HCT116 (cell line): Measurements from ENCODE around the gene CD40.

Experiments used
- REST ChIP-seq: IDR thresholded peaks from 2 replicates; pipeline ENCODE4 v1.6.1; 2012; ENCODE audit warnings: low read depth
- TF ChIP-seq, protein P1 (sequence below), 3 experiments: fragments of 200-600 bp in 1 of 3; sonication (generic) in 1 of 3; IDR thresholded peaks in 2 of 3; conservative IDR thresholded peaks in 1 of 3; 2 replicates each; pipeline ENCODE4 v1.5.1; 2012 to 2017; ENCODE audit warnings: low read depth in 2 of 3, low read length in 2 of 3, antibody characterized with exemption in 1 of 3, borderline replicate concordance in 1 of 3, control low read depth in 1 of 3, mild to moderate bottlenecking in 1 of 3, mixed read lengths in 1 of 3, mixed run types in 1 of 3, moderate library complexity in 1 of 3; ENCODE audit not compliant: insufficient read depth in 1 of 3

DNA sequence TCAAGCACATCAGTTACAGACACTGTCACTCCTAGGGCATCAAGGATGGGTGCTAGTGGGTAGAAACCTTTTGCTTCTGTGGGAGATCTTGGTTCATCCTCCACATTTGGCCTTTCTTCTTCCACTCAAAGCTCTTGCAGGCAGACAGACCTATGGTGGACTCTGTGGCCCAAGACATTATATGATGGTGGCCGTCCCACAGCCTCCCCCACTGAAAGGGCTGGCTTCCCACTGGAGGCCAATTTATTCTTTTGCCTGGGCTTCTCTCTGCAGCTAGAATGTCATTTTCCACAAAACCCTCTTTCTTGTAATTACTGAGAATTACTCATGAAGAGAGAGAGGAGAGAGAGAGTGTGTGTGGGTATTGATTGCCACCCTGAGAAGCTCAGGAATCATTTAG, 43.8 kb downstream of the CD40 start:
- TF ChIP-seq REST: no peak
- TF ChIP-seq, protein P1, sequence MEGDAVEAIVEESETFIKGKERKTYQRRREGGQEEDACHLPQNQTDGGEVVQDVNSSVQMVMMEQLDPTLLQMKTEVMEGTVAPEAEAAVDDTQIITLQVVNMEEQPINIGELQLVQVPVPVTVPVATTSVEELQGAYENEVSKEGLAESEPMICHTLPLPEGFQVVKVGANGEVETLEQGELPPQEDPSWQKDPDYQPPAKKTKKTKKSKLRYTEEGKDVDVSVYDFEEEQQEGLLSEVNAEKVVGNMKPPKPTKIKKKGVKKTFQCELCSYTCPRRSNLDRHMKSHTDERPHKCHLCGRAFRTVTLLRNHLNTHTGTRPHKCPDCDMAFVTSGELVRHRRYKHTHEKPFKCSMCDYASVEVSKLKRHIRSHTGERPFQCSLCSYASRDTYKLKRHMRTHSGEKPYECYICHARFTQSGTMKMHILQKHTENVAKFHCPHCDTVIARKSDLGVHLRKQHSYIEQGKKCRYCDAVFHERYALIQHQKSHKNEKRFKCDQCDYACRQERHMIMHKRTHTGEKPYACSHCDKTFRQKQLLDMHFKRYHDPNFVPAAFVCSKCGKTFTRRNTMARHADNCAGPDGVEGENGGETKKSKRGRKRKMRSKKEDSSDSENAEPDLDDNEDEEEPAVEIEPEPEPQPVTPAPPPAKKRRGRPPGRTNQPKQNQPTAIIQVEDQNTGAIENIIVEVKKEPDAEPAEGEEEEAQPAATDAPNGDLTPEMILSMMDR (IDR thresholded peaks at IDR 0.05 in 2 of 3, conservative IDR thresholded peaks at IDR 0.05 in 1 of 3; ENCODE audit: borderline replicate concordance in 1 of 3, insufficient read depth in 1 of 3, low read depth in 2 of 3, low read length in 2 of 3): no peak
